ENCODE data around the gene NEDD1.

NEDD1 gene, protein sequence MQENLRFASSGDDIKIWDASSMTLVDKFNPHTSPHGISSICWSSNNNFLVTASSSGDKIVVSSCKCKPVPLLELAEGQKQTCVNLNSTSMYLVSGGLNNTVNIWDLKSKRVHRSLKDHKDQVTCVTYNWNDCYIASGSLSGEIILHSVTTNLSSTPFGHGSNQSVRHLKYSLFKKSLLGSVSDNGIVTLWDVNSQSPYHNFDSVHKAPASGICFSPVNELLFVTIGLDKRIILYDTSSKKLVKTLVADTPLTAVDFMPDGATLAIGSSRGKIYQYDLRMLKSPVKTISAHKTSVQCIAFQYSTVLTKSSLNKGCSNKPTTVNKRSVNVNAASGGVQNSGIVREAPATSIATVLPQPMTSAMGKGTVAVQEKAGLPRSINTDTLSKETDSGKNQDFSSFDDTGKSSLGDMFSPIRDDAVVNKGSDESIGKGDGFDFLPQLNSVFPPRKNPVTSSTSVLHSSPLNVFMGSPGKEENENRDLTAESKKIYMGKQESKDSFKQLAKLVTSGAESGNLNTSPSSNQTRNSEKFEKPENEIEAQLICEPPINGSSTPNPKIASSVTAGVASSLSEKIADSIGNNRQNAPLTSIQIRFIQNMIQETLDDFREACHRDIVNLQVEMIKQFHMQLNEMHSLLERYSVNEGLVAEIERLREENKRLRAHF

GRCh38 chr12:96906849-96907670, at the start of gene NEDD1:
Gene NEDD1, plus strand, starts transcription at chr12:96907257. Its CDS starts 2,503 bp downstream, at chr12:96909760.
- DNase-seq, result peak; percentile 59 to 71

- no peak for DNase-seq
Observed at GRCh38 chr12:96858162-96858561, 48.9 kb upstream of the NEDD1 start.

- DNase-seq, result no peak
Observed at GRCh38 chr12:96861656-96862055, 45.4 kb upstream of the NEDD1 start.

DNA sequence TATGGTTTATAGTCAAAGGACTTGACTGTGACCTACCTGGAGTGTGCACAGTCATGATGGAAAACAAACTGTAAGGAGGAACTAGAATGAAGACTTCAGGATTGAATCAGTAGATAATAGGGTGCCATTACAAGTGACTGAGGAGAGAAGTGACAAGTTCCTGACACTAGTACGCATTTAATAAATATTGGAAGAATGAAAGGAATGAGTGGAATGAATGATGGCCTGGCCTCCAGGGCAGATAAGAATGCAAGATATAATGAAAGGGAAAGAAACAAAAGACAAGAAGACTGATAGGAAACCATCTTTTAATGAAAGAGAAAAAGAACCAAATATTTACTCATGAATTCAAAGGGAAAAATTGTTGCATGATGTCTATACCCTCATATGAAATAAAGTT, 44.7 kb upstream of the NEDD1 start:
- DNase-seq, result no peak

GRCh38 chr12:96864335-96864734, 42.7 kb upstream of the NEDD1 start:
- no peak for DNase-seq

- no peak for DNase-seq
Observed at GRCh38 chr12:96866801-96867590, 40.1 kb upstream of the NEDD1 start.

DNA sequence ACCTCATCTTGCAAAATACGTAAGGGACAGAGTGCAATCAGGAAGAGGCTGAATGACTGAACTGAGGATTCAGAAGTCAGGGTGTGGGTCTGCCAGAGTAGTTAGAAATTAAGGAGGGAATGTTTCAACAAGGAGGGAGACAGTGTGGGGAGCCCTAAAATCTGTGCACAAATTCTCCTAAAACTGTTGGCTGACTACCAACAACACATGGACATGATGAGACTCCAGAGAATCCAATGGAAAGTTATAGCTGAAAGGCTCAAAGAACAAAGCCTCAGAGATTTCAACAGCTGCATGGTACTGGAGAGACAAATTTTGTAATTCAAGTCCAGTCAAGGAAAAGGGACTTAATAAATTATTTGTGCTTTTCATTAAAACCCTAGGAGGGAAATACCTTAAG, 36.1 kb upstream of the NEDD1 start:
- DNase-seq, result no peak

DNA sequence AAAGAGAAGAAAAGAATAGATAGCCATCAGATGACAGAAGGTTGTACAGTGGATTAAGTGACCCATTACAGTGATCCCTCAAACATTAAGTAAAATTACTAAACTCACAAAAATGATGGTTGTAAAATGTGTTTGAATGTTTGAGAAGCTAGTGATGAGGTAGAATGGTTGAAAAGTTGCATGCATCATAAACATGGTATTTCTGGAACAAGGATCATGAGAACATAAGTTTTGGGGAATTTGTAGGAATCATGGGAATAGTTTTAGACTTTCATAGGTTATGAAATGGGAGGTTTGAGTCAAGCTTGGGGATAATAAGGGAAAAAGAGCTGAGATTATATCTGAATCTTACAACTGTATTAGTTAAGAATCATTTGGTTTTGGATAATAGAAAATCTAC, 34.1 kb upstream of the NEDD1 start:
- no peak for DNase-seq

- DNase-seq, result no peak
Observed at GRCh38 chr12:96874211-96874610, 32.8 kb upstream of the NEDD1 start.

DNA sequence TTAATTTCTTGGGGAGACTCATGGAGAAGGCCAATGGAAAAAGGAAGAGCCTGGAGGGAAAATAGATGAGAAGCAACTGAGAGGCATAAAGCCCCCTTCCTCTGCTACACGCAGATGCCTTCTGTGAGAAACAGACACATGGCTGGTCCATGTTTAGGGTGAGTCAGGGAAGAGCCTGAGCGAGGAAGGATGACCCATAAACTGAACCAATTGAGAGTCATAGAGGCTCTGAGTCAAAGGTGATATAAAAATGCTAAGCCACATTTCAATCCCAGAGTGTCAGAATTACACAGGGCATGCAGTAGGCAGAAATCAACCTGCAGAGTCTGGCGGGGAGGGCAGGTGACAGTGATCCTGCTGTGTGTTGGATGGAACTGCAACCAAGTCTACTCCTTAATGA, 30.1 kb upstream of the NEDD1 start:
- no peak for DNase-seq

DNA sequence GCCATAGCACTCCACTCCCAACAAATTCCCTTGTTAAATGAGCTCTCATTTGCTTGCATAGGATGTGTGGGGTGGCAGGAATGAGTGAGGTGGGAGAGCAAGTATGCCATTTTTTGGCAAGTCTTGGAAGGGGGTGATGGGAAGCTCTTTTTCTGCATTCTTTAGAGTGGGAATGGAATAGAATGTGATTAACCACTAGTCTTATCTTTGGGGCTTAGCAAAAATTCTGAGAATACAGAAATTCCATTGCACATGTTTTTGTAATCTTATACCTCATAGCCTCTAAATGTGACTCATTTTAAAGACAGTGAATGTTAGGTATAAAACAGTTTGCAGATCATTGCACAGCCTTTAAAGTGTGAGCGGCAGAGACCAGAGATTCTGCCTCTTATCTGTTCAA, 28.4 kb upstream of the NEDD1 start:
- no peak for DNase-seq

- no peak for DNase-seq
Observed at GRCh38 chr12:96879301-96879700, 27.8 kb upstream of the NEDD1 start.

GRCh38 chr12:96880220-96880619, 26.8 kb upstream of the NEDD1 start:
- DNase-seq, result no peak

- no peak for DNase-seq
Observed at GRCh38 chr12:96881608-96882007, 25.4 kb upstream of the NEDD1 start.

GRCh38 chr12:96882862-96883261, 24.2 kb upstream of the NEDD1 start:
- no peak for DNase-seq

DNA sequence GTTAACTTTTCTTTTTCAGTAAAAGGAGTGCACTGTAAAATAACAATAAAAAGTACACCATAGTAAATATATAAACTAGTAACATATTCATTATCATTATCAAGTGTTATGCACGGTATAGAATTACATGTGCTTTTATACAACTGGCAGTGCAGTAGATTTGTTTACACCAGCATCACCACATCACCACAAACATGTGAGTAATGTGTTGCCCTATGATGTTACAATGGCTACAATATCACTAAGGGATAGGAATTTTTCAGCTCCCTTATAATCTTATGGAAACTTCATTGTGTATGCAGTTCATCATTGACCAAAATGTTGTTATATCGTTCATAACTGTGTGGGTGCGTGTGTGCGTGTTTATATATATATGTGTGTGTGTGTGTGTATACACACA, 23.5 kb upstream of the NEDD1 start:
- DNase-seq, result no peak

DNA sequence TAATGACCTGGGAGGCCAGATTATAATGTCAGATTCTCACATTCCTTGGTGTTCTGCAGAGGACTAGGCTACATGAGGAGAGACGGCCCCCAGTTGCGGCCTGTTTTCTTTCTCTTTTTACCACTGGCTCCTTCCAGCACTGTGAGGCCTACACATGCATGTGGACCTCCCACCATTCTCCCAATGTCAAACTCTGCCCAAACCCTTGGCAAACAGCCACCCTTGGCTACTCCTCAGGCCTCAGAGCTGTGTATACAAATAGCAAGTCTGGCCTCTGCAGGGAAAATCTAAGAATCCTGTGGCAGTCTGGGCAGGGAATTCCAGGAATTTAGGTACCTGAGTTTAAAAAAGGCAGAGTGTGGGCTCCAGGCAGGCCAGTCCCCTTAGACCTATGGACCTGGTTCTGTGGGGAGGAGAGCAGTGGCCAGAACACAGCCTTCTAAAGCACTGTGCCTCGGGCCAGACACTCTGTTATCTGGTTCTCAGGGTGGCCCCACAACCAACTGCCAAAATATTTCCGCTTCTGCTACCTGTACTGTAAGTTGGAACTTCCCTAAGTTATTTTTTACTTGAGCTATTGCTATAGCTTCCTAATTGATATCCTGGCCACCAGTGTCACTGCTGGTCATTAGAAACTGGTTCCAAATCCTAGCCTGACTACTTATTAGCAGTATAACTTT, 19.9 kb upstream of the NEDD1 start:
- DNase-seq, result no peak

DNA sequence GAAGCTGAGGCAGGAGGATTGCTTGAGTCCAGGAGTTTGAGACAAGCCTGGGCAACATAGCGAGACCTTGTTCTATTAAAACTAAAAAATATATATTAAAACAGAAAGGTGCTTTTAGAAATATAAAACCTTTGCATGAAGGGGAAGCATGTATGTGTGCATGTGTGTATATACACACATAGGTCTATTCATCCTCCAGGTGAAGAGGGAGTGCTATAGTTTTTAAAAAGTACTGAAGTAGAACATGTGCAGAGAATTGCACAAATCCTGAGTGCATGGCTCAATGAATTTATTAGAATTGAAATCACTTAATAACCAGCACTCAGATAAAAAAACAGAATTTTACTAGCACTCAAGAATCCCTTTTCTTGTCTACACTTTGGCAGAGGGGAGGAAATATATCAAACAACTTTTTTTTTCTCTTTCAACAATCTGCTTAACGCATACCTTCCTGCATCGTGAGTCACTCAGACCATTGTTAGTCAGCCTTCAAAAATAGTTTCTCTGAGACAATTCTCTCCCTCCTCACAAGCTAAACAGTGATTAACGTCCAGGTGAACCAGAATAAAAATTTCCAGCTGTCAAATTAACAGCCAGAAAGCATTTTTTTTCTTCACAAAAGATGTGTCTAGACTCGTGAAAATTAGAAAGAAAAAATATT, 17.7 kb upstream of the NEDD1 start:
- DNase-seq, result no peak

GRCh38 chr12:96890331-96890730, 16.7 kb upstream of the NEDD1 start:
- no peak for DNase-seq

DNA sequence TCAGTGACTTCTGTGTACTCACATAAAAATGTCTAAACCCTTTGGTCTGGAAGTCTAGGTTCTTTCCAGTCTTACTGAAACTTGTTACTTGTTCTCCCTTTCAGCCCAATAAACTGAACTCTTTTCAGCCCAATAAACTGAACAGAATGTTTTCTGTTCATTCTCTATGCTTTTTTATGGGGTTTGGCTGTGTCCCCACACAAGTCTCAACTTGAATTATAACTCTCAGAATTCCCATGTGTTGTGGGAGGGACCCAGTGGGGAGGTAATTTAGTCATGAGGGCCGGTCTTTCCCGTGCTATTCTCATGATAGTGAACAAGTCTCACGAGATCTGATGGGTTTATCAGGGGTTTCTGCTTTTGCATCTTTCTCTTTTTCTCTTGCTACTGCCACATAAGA, 15.0 kb upstream of the NEDD1 start:
- no peak for DNase-seq

DNA sequence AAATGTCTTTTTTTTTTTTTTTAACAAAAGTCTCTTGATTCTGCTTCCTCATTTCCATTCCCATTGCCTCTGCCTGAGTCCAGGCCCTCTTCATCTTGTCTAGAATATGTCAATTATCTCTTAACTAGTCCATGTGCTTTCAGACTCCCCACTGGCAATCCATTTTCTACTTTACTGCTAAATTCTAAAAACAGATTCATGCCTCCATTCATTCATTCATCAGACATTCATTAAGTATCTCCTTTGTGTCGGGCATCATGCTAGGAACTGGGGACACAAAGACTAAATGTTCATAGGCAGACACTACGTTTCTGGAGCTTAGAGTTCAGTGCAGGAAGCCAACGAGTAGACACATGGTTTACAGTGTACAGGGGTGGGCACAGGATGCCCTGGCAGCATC, 9.6 kb upstream of the NEDD1 start:
- DNase-seq, result no peak

GRCh38 chr12:96901175-96901574, 5.9 kb upstream of the NEDD1 start:
- DNase-seq, result no peak
